Mesendoderm (in vitro differentiated cells): ENCODE results near the gene VIL1.
A peak's percentile ranks its signal among the peaks of the same experiment; 100 is the strongest.

Experiments used
- DNase-seq: peaks from one replicate; pipeline ENCODE4 v3.0.0; 2013
- H2AK5ac ChIP-seq: 2 replicates; pipeline ENCODE4 v1.6.1; 2013; ENCODE audit warnings: low read length, inconsistent platforms
- H2BK120ac ChIP-seq: 2 replicates; pipeline ENCODE4 v1.6.1; 2013; ENCODE audit warnings: low read depth, mild to moderate bottlenecking, low read length, moderate library complexity, mixed read lengths
- H2BK15ac ChIP-seq: replicated peaks from 2 replicates; pipeline ENCODE4 v1.6.1; 2013; ENCODE audit warnings: low read depth, mild to moderate bottlenecking, moderate library complexity
- H2BK5ac ChIP-seq: 2 replicates; pipeline ENCODE4 v1.6.1; 2013; ENCODE audit warnings: low read length, inconsistent platforms
- H3K18ac ChIP-seq: 2 replicates; pipeline ENCODE4 v1.6.1; 2013; ENCODE audit warnings: mild to moderate bottlenecking, low read length, mixed read lengths
- H3K23ac ChIP-seq: one replicate; pipeline ENCODE4 v1.6.1; 2013; ENCODE audit warnings: low read length
- H3K27ac ChIP-seq: 2 replicates; pipeline ENCODE4 v1.5.1; 2013; ENCODE audit warnings: low read depth, mild to moderate bottlenecking, inconsistent platforms, low read length, moderate library complexity
- H3K27me3 ChIP-seq: 2 replicates; pipeline ENCODE4 v1.6.1; 2013; ENCODE audit warnings: low read length, control low read depth, mild to moderate bottlenecking, inconsistent platforms; ENCODE audit not compliant: insufficient read depth, poor library complexity
- H3K36me3 ChIP-seq: 2 replicates; pipeline ENCODE4 v1.6.1; 2013; ENCODE audit warnings: low read length, inconsistent platforms; ENCODE audit not compliant: control insufficient read depth, insufficient read depth
- H3K4ac ChIP-seq: one replicate; pipeline ENCODE4 v1.6.1; 2013; ENCODE audit warnings: low read depth, mild to moderate bottlenecking, low read length, moderate library complexity
- H3K4me1 ChIP-seq: 2 replicates; pipeline ENCODE4 v1.6.1; 2013; ENCODE audit warnings: low read depth, low read length, inconsistent platforms; ENCODE audit not compliant: control insufficient read depth
- H3K4me2 ChIP-seq: 2 replicates; pipeline ENCODE4 v1.6.1; 2013; ENCODE audit warnings: low read length
- H3K4me3 ChIP-seq: 2 replicates; pipeline ENCODE4 v1.5.1; 2013; ENCODE audit warnings: mild to moderate bottlenecking, low read length
- H3K56ac ChIP-seq: one replicate; pipeline ENCODE4 v1.6.1; 2013; ENCODE audit warnings: low read length
- H3K79me1 ChIP-seq: 2 replicates; pipeline ENCODE4 v1.6.1; 2013; ENCODE audit warnings: low read length, inconsistent platforms
- H3K79me2 ChIP-seq: 2 replicates; pipeline ENCODE4 v1.6.1; 2013; ENCODE audit warnings: mild to moderate bottlenecking, low read length; ENCODE audit not compliant: control insufficient read depth, insufficient read depth
- H3K9ac ChIP-seq: 2 replicates; pipeline ENCODE4 v1.6.1; 2013; ENCODE audit warnings: low read length, inconsistent platforms
- H4K5ac ChIP-seq: one replicate; pipeline ENCODE4 v1.6.1; 2013; ENCODE audit warnings: low read length
- H4K8ac ChIP-seq: one replicate; pipeline ENCODE4 v1.6.1; 2013; ENCODE audit warnings: low read depth, mild to moderate bottlenecking, control low read depth, low read length, moderate library complexity
- WGBS: extraction: QIAGEN DNeasy Blood & Tissue Kit; methylation state at CpG from one replicate; pipeline ENCODE4 v1.1.7; 2013; ENCODE audit warnings: low lambda C conversion rate, missing lambda C conversion rate; ENCODE audit not compliant: insufficient coverage; ENCODE audit errors: extremely low coverage; 5-methylcytosine and 5-hydroxymethylcytosine counted together

Gene VIL1

GRCh38 chr2:218402911-218403411 lies 16.0 kb upstream of the VIL1 start:
- Histone ChIP-seq H3K4me1 (peaks cover 13% of the 10 kb centered on the region), H3K4me3 (no peak overlapping the region), H3K36me3 (peaks cover 2% of the 10 kb centered on the region), H3K18ac (no peak overlapping the region), H2AK5ac (no peak overlapping the region), H3K56ac (no peak overlapping the region), H2BK15ac (no peak overlapping the region), H4K5ac (no peak overlapping the region), H3K79me1 (peaks cover 5% of the 10 kb centered on the region), H2BK5ac (no peak overlapping the region), H3K9ac (no peak overlapping the region), H4K8ac (no peak overlapping the region), H3K23ac (no peak overlapping the region), H3K27me3 (no peaks in the 10 kb centered on the region), H3K4me2 (no peak overlapping the region), H3K4ac (no peak overlapping the region), H3K79me2 (peaks cover 5% of the 10 kb centered on the region), H2BK120ac (no peak overlapping the region), H3K27ac (no peak overlapping the region)
- no peak for DNase-seq
- WGBS, result no CpG with 5 or more reads among the region's 26 CpGs

- Histone ChIP-seq H3K27me3 (no peaks in the 10 kb centered on the region), H3K4me2 (no peak overlapping the region), H2AK5ac (no peak overlapping the region), H2BK15ac (no peak overlapping the region), H3K79me1 (peaks cover 5% of the 10 kb centered on the region), H3K9ac (no peak overlapping the region), H3K4me1 (peaks cover 13% of the 10 kb centered on the region), H4K8ac (no peak overlapping the region), H2BK5ac (no peak overlapping the region), H3K4ac (no peak overlapping the region), H3K23ac (no peak overlapping the region), H3K56ac (no peak overlapping the region), H3K36me3 (peaks cover 2% of the 10 kb centered on the region), H3K27ac (no peak overlapping the region), H3K79me2 (peaks cover 5% of the 10 kb centered on the region), H3K4me3 (no peak overlapping the region), H2BK120ac (no peak overlapping the region), H4K5ac (no peak overlapping the region), H3K18ac (no peak overlapping the region)
- WGBS, result no CpG with 5 or more reads among the region's 7 CpGs
- no peak for DNase-seq
These were observed 15.1 kb upstream of the VIL1 start for GRCh38 chr2:218403810-218404209.

- no peak overlapping the region for H2BK5ac ChIP-seq
- no peak overlapping the region for H2BK120ac ChIP-seq
- H3K79me2 ChIP-seq, result peaks cover 5% of the 10 kb centered on the region
- peaks cover 13% of the 10 kb centered on the region for H3K4me1 ChIP-seq
- H3K27me3 ChIP-seq, result no peaks in the 10 kb centered on the region
- no peak overlapping the region for H3K23ac ChIP-seq
- H3K4me3 ChIP-seq, result no peak overlapping the region
- no peak overlapping the region for H2BK15ac ChIP-seq
- no peak for DNase-seq
- no peak overlapping the region for H2AK5ac ChIP-seq
- H4K8ac ChIP-seq, result no peak overlapping the region
- H3K79me1 ChIP-seq, result peaks cover 5% of the 10 kb centered on the region
- H3K4me2 ChIP-seq, result no peak overlapping the region
- H3K56ac ChIP-seq, result peak overlapping the region; percentile 15
- H3K9ac ChIP-seq, result peak overlapping the region; percentile 79
- WGBS, result no CpG with 5 or more reads among the region's 16 CpGs
- no peak overlapping the region for H3K18ac ChIP-seq
- H4K5ac ChIP-seq, result no peak overlapping the region
- no peak overlapping the region for H3K27ac ChIP-seq
- peaks cover 2% of the 10 kb centered on the region for H3K36me3 ChIP-seq
- H3K4ac ChIP-seq, result no peak overlapping the region
These were observed 14.4 kb upstream of the VIL1 start for GRCh38 chr2:218404351-218405085.

- DNase-seq, result no peak
- peaks cover 2% of the 10 kb centered on the region for H3K36me3 ChIP-seq
- no peaks in the 10 kb centered on the region for H3K27me3 ChIP-seq
- H3K56ac ChIP-seq, result peak overlapping the region; percentile 91
- peaks cover 13% of the 10 kb centered on the region for H3K4me1 ChIP-seq
- H3K18ac ChIP-seq, result peak overlapping the region; percentile 2
- H2BK5ac ChIP-seq, result peak overlapping the region; percentile 62
- H3K4me3 ChIP-seq, result no peak overlapping the region
- H3K79me1 ChIP-seq, result peaks cover 5% of the 10 kb centered on the region
- H3K79me2 ChIP-seq, result peaks cover 5% of the 10 kb centered on the region
- H2BK120ac ChIP-seq, result no peak overlapping the region
- no peak overlapping the region for H4K8ac ChIP-seq
- no peak overlapping the region for H2AK5ac ChIP-seq
- WGBS, result no CpG with 5 or more reads among the region's 8 CpGs
- no peak overlapping the region for H3K4ac ChIP-seq
- peak overlapping the region; percentile 79 for H3K9ac ChIP-seq
- no peak overlapping the region for H2BK15ac ChIP-seq
- H3K27ac ChIP-seq, result peak overlapping the region; percentile 74
- no peak overlapping the region for H4K5ac ChIP-seq
- H3K23ac ChIP-seq, result peak overlapping the region; percentile 83
- H3K4me2 ChIP-seq, result peak overlapping the region; percentile 88
These were observed 13.7 kb upstream of the VIL1 start for GRCh38 chr2:218405086-218405745.

GRCh38 chr2:218405746-218406208 lies 13.1 kb upstream of the VIL1 start:
- Histone ChIP-seq H3K4me3 (peak overlapping the region; percentile 19), H3K23ac (peak overlapping the region; percentile 83), H3K4ac (no peak overlapping the region), H2BK120ac (no peak overlapping the region), H3K56ac (peak overlapping the region; percentile 91), H3K4me1 (peaks cover 13% of the 10 kb centered on the region), H2BK5ac (peak overlapping the region; percentile 70), H3K36me3 (peaks cover 2% of the 10 kb centered on the region), H3K79me2 (peaks cover 3% of the 10 kb centered on the region), H3K79me1 (peaks cover 5% of the 10 kb centered on the region), H3K27me3 (no peaks in the 10 kb centered on the region), H3K4me2 (peak overlapping the region; percentile 88), H3K9ac (peak overlapping the region; percentile 79), H2AK5ac (no peak overlapping the region), H3K18ac (peak overlapping the region; percentile 1), H2BK15ac (no peak overlapping the region), H4K8ac (no peak overlapping the region), H3K27ac (peak overlapping the region; percentile 74), H4K5ac (no peak overlapping the region)
- DNase-seq, result peak; percentile 48
- WGBS, result no CpG with 5 or more reads among the region's 15 CpGs
